Measurements from ENCODE around the gene ARRB2. TPM values are rescaled to one million over a fixed set of nuclear protein-coding genes. Genes with fewer than 3 reads are reported as not detected.
A peak's percentile ranks its signal among the peaks of the same experiment; 100 is the strongest.

The ARRB2 gene
- total and polyA plus RNA-seq, 2 of the 13 experiments (the other 11 are each of a cell fraction or from before 2014, with no cell fraction given) = 21.5 to 49.2 TPM

GRCh38 chr17:4709794-4710692 is at the start of gene ARRB2 (continued):
- TF ChIP-seq MXD3 (CRISPR knock-in tag; IDR thresholded peaks at IDR 0.05) (peak; percentile 62; the same call in 1 of the 2 replicates), TBX3 (IDR thresholded peaks at IDR 0.05; ENCODE audit: borderline replicate concordance) (no peak), SKIL (CRISPR knock-in tag; IDR thresholded peaks at IDR 0.05; ENCODE audit: borderline replicate concordance) (no peak; the same call in 1 of the 2 replicates), ZNF891 (CRISPR knock-in tag; IDR thresholded peaks at IDR 0.05) (no peak), SIN3A (IDR thresholded peaks at IDR 0.05; ENCODE audit: borderline replicate concordance, low read depth, low read length) (no peak; the same call in 1 of the 2 replicates), MZF1 (CRISPR knock-in tag; IDR thresholded peaks at IDR 0.05; ENCODE audit: borderline replicate concordance) (no peak), ZNF264 (CRISPR knock-in tag; IDR thresholded peaks at IDR 0.05) (no peak), FOXO4 (CRISPR knock-in tag; conservative IDR thresholded peaks at IDR 0.05) (no peak), STAT5B (CRISPR knock-in tag; IDR thresholded peaks at IDR 0.05) (no peak), KLF12 (CRISPR knock-in tag; IDR thresholded peaks at IDR 0.05; ENCODE audit: borderline replicate concordance) (no peak), ZNF543 (CRISPR knock-in tag; IDR thresholded peaks at IDR 0.05) (peak; percentile 45; the same call in 1 of the 2 replicates), ZSCAN9 (CRISPR knock-in tag; IDR thresholded peaks at IDR 0.05; ENCODE audit: borderline replicate concordance) (no peak; the same call in 1 of the 2 replicates), ZNF501 (CRISPR knock-in tag; IDR thresholded peaks at IDR 0.05) (peak; percentile 83; the same call in 1 of the 2 replicates), ZNF75D (CRISPR knock-in tag; IDR thresholded peaks at IDR 0.05; ENCODE audit: borderline replicate concordance) (no peak), AFF4 (CRISPR knock-in tag; IDR thresholded peaks at IDR 0.05) (no peak)

All from HepG2 (cell line).